Bladder microvascular endothelial cell (primary cell): ENCODE measurements around the gene CYB5R4. TPM values are rescaled to one million over a fixed set of nuclear protein-coding genes. Genes with fewer than 3 reads are reported as not detected.

Experiments used
- total RNA-seq: library from RNA; depleted of rRNA; stranded (reverse); fragments of >200 nt; gene quantifications from 2 replicates; pipeline ENCODE4 v1.2.3, GENCODE V29; 2014

The CYB5R4 gene, protein sequence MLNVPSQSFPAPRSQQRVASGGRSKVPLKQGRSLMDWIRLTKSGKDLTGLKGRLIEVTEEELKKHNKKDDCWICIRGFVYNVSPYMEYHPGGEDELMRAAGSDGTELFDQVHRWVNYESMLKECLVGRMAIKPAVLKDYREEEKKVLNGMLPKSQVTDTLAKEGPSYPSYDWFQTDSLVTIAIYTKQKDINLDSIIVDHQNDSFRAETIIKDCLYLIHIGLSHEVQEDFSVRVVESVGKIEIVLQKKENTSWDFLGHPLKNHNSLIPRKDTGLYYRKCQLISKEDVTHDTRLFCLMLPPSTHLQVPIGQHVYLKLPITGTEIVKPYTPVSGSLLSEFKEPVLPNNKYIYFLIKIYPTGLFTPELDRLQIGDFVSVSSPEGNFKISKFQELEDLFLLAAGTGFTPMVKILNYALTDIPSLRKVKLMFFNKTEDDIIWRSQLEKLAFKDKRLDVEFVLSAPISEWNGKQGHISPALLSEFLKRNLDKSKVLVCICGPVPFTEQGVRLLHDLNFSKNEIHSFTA
- 1.6 and 4.9 TPM in 2 replicates for total RNA-seq

DNA sequence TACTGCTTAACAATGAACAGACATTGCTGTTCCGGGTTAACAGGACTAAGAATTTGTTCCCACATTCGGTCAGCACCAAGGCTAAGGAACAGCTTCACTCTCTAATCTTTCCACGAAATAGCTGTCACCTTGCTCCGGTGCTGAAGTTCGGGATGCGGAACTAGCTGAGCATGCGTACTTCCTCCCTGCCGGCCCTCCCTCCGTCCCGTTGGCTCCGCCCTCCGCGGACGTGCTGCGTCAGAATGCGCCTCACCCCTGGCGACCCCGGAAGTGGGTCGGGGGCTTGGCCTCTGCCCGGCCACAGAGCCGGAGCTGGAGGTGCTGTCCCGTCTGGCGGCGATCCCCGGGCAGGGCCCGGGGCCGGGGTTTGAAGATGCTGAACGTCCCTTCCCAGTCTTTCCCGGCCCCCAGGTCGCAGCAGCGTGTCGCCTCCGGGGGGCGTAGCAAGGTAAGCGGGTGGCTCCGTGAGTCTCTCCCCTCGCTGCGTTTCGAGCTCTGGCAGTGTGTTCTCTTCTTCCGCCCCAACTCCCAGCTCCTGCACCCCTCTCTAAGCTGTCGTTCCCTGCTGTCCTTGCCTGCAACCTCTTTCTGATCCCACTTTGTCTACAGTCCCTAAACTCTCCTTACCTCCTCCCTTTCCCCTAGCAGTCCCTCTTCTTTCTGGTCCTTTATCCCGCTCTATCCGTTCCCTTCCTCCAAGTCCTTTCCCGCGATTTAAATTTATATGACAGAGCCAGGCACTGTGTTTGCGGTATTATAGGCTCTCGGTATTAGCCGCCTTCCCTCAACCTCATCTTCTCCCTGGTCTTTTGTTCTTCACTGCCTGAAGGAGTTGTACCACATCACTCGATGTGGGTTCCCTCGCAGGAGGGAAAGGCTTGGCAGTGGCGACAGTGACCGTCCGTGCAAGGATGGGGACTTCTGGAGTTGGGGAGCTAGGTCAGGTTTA is at the start of gene CYB5R4:
CYB5R4 (plus strand) TSS at position 280 of the 949 bp plus-strand sequence; CDS start at position 374, 94 bp downstream.

DNA sequence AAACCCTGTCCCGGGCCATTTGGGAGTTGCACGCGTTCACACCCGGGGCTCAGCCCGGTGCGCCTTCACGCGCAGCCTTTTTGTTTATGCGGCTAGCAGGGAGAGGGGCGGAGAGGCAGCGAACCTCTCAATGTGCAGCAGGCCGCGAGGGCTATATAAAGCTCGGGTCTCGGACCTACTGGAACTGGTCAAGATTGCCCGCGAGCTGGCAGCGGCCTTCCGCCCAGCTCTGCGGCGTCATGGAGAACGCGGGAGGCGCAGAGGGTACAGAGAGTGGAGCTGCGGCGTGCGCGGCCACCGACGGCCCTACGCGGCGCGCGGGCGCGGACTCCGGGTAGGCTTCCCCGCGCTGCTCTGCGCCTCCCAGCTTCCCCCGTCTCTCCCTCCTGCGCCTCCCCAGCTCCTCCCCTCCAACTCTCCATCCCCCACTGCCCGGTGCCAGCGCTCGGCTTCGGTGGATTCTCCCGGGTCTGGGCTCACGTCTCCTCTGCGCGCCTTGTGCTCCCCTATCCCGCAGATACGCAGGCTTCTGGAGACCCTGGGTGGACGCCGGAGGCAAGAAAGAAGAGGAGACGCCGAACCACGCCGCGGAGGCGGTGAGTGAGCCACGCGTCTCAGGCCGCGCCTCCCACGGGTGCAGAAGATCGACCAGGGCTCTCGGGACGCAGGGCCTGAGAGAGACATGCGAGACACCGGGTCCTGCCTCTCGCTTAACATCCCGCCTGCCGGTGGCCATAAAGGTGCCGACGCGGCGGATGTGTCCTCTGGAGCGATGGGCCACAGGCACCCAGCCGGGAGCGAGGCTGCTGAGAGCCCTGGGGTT is 6.1 kb upstream of the CYB5R4 start, which contains the start of gene RIPPLY2:
RIPPLY2 (plus strand) TSS at position 183 of the 823 bp plus-strand sequence; CDS start at position 240, 57 bp downstream.

Other genes with a start within 250 kb of the CYB5R4 start
- gene SNAP91, start 150.6 kb upstream of the CYB5R4 start, total RNA-seq, result 0.50 TPM in 1 of 2 replicates, not detected in the other
- gene RIPPLY2, start 6.3 kb upstream of the CYB5R4 start, total RNA-seq, result 0.19 TPM in 1 of 2 replicates, not detected in the other
- gene MRAP2, start 174.1 kb downstream of the CYB5R4 start, total RNA-seq, result 0.16 and 0.57 TPM in 2 replicates